Thymus (tissue), 11 donors: Measurements from ENCODE around the gene TUFT1. TPM values are rescaled to one million over a fixed set of nuclear protein-coding genes. Genes with fewer than 3 reads are reported as not detected.

Experiments
- DNase-seq, 9 donors: peaks; one replicate each; pipeline ENCODE4 v3.0.0-alpha.2; 2013; ENCODE audit warnings: low spot score in 9 of 9, low read depth in 6 of 9, missing footprints in 1 of 9
- H3K27ac ChIP-seq, 2 donors: one replicate each; pipeline ENCODE4 v1.5.1; 2013; ENCODE audit warnings: control low read depth in 1 of 2, low read depth in 1 of 2, low read length in 1 of 2, mild to moderate bottlenecking in 1 of 2, moderate library complexity in 1 of 2
- H3K27me3 ChIP-seq, 2 donors: one replicate each; pipeline ENCODE4 v1.5.1; 2013; ENCODE audit warnings: low read length in 1 of 2; ENCODE audit not compliant: control insufficient read depth in 2 of 2, insufficient read depth in 1 of 2
- H3K36me3 ChIP-seq, 2 donors: one replicate each; pipeline ENCODE4 v1.5.1; 2013; ENCODE audit warnings: low read length in 1 of 2, mild to moderate bottlenecking in 1 of 2, moderate library complexity in 1 of 2; ENCODE audit not compliant: control insufficient read depth in 2 of 2, insufficient read depth in 2 of 2
- H3K4me1 ChIP-seq, 2 donors: one replicate each; pipeline ENCODE4 v1.5.1; 2013; ENCODE audit warnings: low read length in 2 of 2; ENCODE audit not compliant: control insufficient read depth in 2 of 2, insufficient read depth in 2 of 2
- H3K4me3 ChIP-seq, 2 donors: one replicate each; pipeline ENCODE4 v1.5.1; 2013; ENCODE audit warnings: low read length in 2 of 2, control low read depth in 1 of 2, mild to moderate bottlenecking in 1 of 2
- H3K9me3 ChIP-seq, 2 donors: one replicate each; pipeline ENCODE4 v1.5.1; 2013; ENCODE audit warnings: low read length in 1 of 2, mild to moderate bottlenecking in 1 of 2; ENCODE audit not compliant: control insufficient read depth in 2 of 2, insufficient read depth in 1 of 2
- WGBS: extraction: QIAGEN DNeasy Blood & Tissue Kit; methylation state at CpG from one replicate; pipeline ENCODE4 v1.1.7; 2013; 5-methylcytosine and 5-hydroxymethylcytosine counted together
- polyA plus RNA-seq: library from polyadenylated mRNA; stranded (reverse); fragments of 200-250 nt; gene quantifications from one replicate; pipeline ENCODE4 v1.2.3, GENCODE V29; 2013
- total RNA-seq: library from RNA; stranded (reverse); fragments of 120-200 nt; gene quantifications from one replicate; pipeline ENCODE4 v1.2.4, GENCODE V29; 2013
- donor health status: healthy.

Gene TUFT1
- total and polyA plus RNA-seq, 2 donors, result 2.1 to 6.9 TPM

GRCh38 chr1:151540982-151541377, 871 bp downstream of the TUFT1 start:
- Histone ChIP-seq H3K27ac (no peak overlapping the region), H3K9me3 (peaks cover 0 to 6% of the 10 kb centered on the region in 2 donors), H3K27me3 (peaks cover 6 to 31% of the 10 kb centered on the region in 2 donors), H3K36me3 (no peaks in the 10 kb centered on the region), H3K4me1 (peaks cover 11 to 21% of the 10 kb centered on the region in 2 donors), H3K4me3 (peak overlapping the region; percentile 44 to 72)
- DNase-seq, result no peak
- WGBS, result 7% methylated on average over 13 of the region's 13 CpGs

- H3K9me3 ChIP-seq, result peaks cover 0 to 6% of the 10 kb centered on the region in 2 donors
- 87% methylated on average over 5 of the region's 5 CpGs for WGBS
- no peak overlapping the region for H3K27ac ChIP-seq
- peaks cover 6 to 31% of the 10 kb centered on the region in 2 donors for H3K27me3 ChIP-seq
- H3K4me1 ChIP-seq, result peaks cover 11 to 21% of the 10 kb centered on the region in 2 donors
- no peak overlapping the region for H3K4me3 ChIP-seq
- no peak for DNase-seq
- H3K36me3 ChIP-seq, result no peaks in the 10 kb centered on the region
These were observed 1.6 kb downstream of the TUFT1 start for GRCh38 chr1:151541752-151542151.

DNA sequence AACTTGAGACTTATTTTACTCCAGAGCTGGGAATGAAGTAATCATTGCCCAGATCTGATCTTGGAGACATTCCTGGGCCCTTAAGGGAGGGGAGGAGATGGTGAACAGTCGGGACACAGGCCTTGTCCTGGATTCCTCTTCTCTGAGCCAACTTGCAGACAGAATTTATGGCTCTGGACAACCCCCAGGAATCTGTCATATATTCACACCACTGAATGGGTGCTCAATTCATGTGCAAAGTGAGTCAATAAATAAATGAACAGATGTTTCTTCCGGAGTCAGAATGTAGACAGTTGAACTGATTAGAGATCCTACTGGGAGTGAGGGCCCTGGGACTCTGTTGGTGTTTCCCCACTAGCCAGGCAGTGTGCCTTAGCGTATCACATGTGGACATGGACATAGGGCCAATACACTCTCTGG, 2.6 kb downstream of the TUFT1 start:
- peaks cover 11 to 23% of the 10 kb centered on the region in 2 donors for H3K4me1 ChIP-seq
- peaks cover 6 to 31% of the 10 kb centered on the region in 2 donors for H3K27me3 ChIP-seq
- H3K9me3 ChIP-seq, result peaks cover 0 to 6% of the 10 kb centered on the region in 2 donors
- WGBS, result 97% methylated on average over 3 of the region's 3 CpGs
- no peak for DNase-seq
- no peaks in the 10 kb centered on the region for H3K36me3 ChIP-seq
- H3K4me3 ChIP-seq, result no peak overlapping the region
- no peak overlapping the region for H3K27ac ChIP-seq

- DNase-seq, result no peak
- peaks cover 0 to 6% of the 10 kb centered on the region in 2 donors for H3K9me3 ChIP-seq
- no peak overlapping the region for H3K4me3 ChIP-seq
- H3K27ac ChIP-seq, result no peak overlapping the region
- H3K27me3 ChIP-seq, result peaks cover 6 to 25% of the 10 kb centered on the region in 2 donors
- H3K36me3 ChIP-seq, result no peaks in the 10 kb centered on the region
- peaks cover 6 to 10% of the 10 kb centered on the region in 2 donors for H3K4me1 ChIP-seq
- WGBS, result 92% methylated on average over 1 of the region's 1 CpG
These were observed 5.4 kb downstream of the TUFT1 start for GRCh38 chr1:151545542-151545941.

- no peaks in the 10 kb centered on the region for H3K9me3 ChIP-seq
- H3K27me3 ChIP-seq, result peaks cover 3 to 17% of the 10 kb centered on the region in 2 donors
- no peaks in the 10 kb centered on the region for H3K36me3 ChIP-seq
- H3K27ac ChIP-seq, result no peak overlapping the region
- 97% methylated on average over 4 of the region's 4 CpGs for WGBS
- DNase-seq, result no peak
- peaks cover 0 to 3% of the 10 kb centered on the region in 2 donors for H3K4me1 ChIP-seq
- H3K4me3 ChIP-seq, result no peak overlapping the region
These were observed 6.2 kb downstream of the TUFT1 start for GRCh38 chr1:151546011-151546925.

DNA sequence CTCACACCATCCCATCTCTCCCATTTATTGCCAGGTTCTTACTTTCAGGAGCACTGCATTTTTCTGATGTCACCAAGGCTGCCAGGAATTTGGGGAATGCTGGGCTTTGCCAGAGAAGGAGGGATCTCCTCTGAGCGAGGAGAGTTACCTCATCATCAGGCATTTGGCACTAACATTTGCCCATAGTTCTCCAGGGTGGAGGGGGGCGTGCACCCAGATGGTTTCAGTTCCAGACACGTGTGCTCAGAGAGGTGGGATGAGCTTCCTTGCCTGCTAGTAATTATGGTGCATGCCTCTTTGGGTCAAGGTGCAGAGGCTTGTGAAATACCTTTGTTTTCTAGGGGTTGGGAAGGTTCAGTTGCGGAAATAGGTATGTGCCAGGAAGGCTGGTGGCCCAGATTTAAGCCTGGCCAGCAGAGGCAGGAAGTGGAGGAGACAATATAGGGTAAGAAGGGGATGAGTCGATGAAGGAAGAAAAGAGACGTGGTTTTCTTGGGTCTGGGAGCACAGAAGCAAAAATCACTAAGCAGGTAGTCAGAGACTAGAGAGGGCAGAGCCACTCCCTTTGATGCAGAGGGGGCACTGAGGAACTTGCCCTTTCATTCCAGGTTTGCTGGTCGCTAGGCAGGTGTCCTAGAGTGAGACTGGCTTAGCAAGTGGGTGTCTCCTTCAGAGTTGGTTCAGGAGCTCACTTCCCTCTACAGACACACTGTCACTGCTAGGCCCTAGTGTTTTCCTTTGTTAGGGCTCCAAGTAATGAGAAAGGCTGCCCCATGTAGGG, 7.2 kb downstream of the TUFT1 start:
- WGBS, result 75% methylated on average over 7 of the region's 7 CpGs
- no peaks in the 10 kb centered on the region for H3K9me3 ChIP-seq
- H3K4me1 ChIP-seq, result peaks cover 0 to 2% of the 10 kb centered on the region in 2 donors
- no peak overlapping the region for H3K4me3 ChIP-seq
- no peak overlapping the region for H3K27ac ChIP-seq
- DNase-seq, result no peak
- H3K36me3 ChIP-seq, result no peaks in the 10 kb centered on the region
- H3K27me3 ChIP-seq, result peaks cover 0 to 7% of the 10 kb centered on the region in 2 donors

DNA sequence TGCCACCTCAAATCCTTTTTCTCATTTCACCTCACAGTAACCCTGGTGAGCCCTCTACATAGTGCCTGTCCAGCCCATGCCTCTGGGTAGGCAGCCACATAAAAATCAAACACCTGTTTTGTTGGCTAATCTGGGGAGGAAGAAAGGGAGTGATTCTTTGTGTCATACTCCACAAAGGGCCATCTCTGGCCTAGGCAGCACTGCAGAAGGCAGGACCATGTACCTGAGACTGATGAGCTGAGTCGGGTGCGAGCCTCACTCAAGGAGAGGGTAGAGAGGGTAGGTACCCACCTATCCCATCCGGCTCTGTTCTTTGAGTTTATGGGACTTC, 7.8 kb downstream of the TUFT1 start:
- Histone ChIP-seq H3K36me3 (no peaks in the 10 kb centered on the region), H3K9me3 (no peaks in the 10 kb centered on the region), H3K4me1 (peaks cover 0 to 2% of the 10 kb centered on the region in 2 donors), H3K27ac (no peak overlapping the region), H3K27me3 (peaks cover 0 to 1% of the 10 kb centered on the region in 2 donors), H3K4me3 (no peak overlapping the region)
- DNase-seq, result no peak
- WGBS, result over 99% methylated on average over 3 of the region's 3 CpGs

DNA sequence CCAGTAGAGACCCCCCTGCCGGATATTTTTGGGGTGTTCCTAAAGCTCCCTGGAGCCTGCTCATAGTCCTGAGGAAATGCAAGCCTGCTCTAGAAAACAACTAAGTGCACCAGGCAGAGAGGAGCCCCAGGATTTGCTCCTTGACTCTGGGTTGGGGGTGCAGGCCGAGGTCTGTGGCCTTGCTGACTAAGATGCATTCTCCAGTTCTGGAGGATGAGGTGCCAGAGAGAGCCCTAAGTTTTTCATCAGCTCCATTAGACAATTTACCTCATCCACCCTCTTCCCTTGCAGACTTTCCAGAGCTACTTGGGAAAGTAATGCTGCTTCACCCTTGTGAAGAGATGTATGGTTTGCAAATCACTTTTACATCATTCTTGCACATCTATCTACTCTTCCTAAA, 9.1 kb downstream of the TUFT1 start:
- 97% methylated on average over 2 of the region's 2 CpGs for WGBS
- H3K36me3 ChIP-seq, result no peaks in the 10 kb centered on the region
- no peaks in the 10 kb centered on the region for H3K27me3 ChIP-seq
- no peaks in the 10 kb centered on the region for H3K9me3 ChIP-seq
- no peak overlapping the region for H3K27ac ChIP-seq
- no peak overlapping the region for H3K4me3 ChIP-seq
- peaks cover 0 to 2% of the 10 kb centered on the region in 2 donors for H3K4me1 ChIP-seq
- no peak for DNase-seq

- H3K4me1 ChIP-seq, result no peaks in the 10 kb centered on the region
- no peak for DNase-seq
- H3K9me3 ChIP-seq, result no peaks in the 10 kb centered on the region
- no peak overlapping the region for H3K27ac ChIP-seq
- no peak overlapping the region for H3K4me3 ChIP-seq
- no peaks in the 10 kb centered on the region for H3K27me3 ChIP-seq
- no peaks in the 10 kb centered on the region for H3K36me3 ChIP-seq
- WGBS, result 96% methylated on average over 4 of the region's 4 CpGs
These were observed 13.6 kb downstream of the TUFT1 start for GRCh38 chr1:151553659-151554058.
